Natural killer cell (primary cell): Measurements from ENCODE around the gene PRR23E. TPM values are rescaled to one million over a fixed set of nuclear protein-coding genes. Genes with fewer than 3 reads are reported as not detected.

Experiments used
- ATAC-seq, 3 donors: fragments of 150-1000 bp in 2 of 3; fragments of 200-7000 bp in 1 of 3; cut with Tn5 transposase; 1 replicate in 1 of 3; 2 replicates in 2 of 3; pipeline ENCODE4 v1.10.0; 2021; ENCODE audit warnings: mild to moderate bottlenecking in 2 of 3, moderate library complexity in 2 of 3
- DNase-seq, 2 donors: peaks; one replicate each; pipeline versions ENCODE4 v3.0.0 to v3.0.0-alpha.2; 2013 to 2021; ENCODE audit warnings: mixed read lengths in 1 of 2
- H3K27ac ChIP-seq: one replicate; pipeline ENCODE4 v1.5.1; 2013; ENCODE audit warnings: mild to moderate bottlenecking, low read length
- H3K27me3 ChIP-seq: one replicate; pipeline ENCODE4 v1.6.1; 2013; ENCODE audit warnings: low read length; ENCODE audit not compliant: control insufficient read depth, insufficient read depth
- H3K36me3 ChIP-seq: one replicate; pipeline ENCODE4 v1.6.1; 2013; ENCODE audit warnings: low read length; ENCODE audit not compliant: control insufficient read depth, insufficient read depth
- H3K4me1 ChIP-seq: one replicate; pipeline ENCODE4 v1.6.1; 2013; ENCODE audit warnings: low read length; ENCODE audit not compliant: control insufficient read depth, insufficient read depth
- H3K4me3 ChIP-seq: one replicate; pipeline ENCODE4 v1.5.1; 2013; ENCODE audit warnings: low read length
- H3K9me3 ChIP-seq: one replicate; pipeline ENCODE4 v1.6.1; 2013; ENCODE audit warnings: low read length; ENCODE audit not compliant: control insufficient read depth, insufficient read depth
- H3K27ac Mint-ChIP-seq, 2 donors: one replicate each; pipeline ENCODE4 v1.8.0; 2022; ENCODE audit warnings: mild to moderate bottlenecking in 2 of 2, mixed read lengths in 2 of 2, moderate library complexity in 1 of 2
- H3K27me3 Mint-ChIP-seq, 2 donors: one replicate each; pipeline ENCODE4 v1.8.0; 2022; ENCODE audit warnings: low read depth in 2 of 2, mixed read lengths in 2 of 2
- H3K36me3 Mint-ChIP-seq: one replicate; pipeline ENCODE4 v1.8.0; 2022; ENCODE audit warnings: mixed read lengths
- H3K4me1 Mint-ChIP-seq, 2 donors: one replicate each; pipeline ENCODE4 v1.8.0; 2022; ENCODE audit warnings: mixed read lengths in 2 of 2
- H3K4me3 Mint-ChIP-seq: one replicate; pipeline ENCODE4 v1.8.0; 2022; ENCODE audit warnings: mild to moderate bottlenecking, moderate library complexity, mixed read lengths
- H3K9me3 Mint-ChIP-seq, 2 donors: one replicate each; pipeline ENCODE4 v1.8.0; 2022; ENCODE audit warnings: mixed read lengths in 2 of 2
- WGBS: methylation state at CpG from one replicate; pipeline ENCODE4 v1.1.7; 2013; ENCODE audit warnings: missing lambda C conversion rate; ENCODE audit not compliant: insufficient coverage; 5-methylcytosine and 5-hydroxymethylcytosine counted together
- intact Hi-C: fragments of 100-400 bp; cut with micrococcal nuclease; formaldehyde crosslinking; loops from one replicate; pipeline ENCODE4 v1.14.2; 2022
- total RNA-seq, 4 donors: library from RNA; stranded (reverse); fragments of 120-200 nt in 1 of 4; gene quantifications; one replicate each; pipeline versions ENCODE4 v1.2.3 to v1.2.4, GENCODE V29; 2013 to 2022
- TF ChIP-seq, protein P1 (sequence below): fragments of 200-600 bp; IDR thresholded peaks from one replicate; pipeline ENCODE4 v1.8.0; 2022; ENCODE audit warnings: antibody characterized with exemption

PRR23E gene
- total RNA-seq, 3 donors from 2014 or later (not counting 1 experiment from before 2014, with no cell fraction given) = not detected

DNA sequence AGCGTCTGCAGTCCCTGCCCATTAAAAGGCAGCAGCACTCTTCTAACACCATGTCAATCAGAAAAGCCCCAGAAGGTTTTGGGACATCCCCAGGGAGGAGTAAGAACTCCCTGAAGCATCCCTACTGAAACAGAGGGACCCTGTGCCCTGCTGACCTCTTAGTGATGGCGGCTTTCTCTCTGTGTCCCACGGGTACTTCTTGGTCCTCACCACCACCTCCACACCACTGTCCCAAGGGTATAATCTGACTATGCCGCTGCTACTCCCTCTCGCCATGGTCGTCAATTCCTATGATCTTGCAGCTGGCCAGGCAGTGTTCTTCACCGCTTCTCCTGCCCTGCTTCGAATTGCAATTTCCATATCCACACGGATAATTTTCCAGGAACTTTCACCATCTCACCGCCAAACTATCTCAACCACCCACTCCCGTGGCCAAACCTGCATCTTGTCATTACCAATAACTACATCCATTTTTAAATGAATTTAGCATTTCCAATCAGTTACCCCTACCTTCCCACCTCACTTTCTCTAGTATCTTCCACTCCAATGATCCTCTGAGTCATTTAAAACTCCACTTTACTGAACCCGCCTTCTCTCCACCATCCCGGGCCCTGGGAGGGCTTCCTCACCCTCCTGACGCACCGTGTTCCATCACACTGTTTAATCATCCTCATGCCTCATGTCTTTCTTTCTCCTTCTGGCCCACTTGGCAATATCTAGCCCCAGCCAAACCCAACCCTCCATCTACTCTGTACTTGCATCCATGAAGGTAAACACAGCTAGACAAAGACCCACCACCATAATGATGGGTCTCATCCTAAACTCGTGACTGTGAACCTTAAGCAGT lies 23.7 kb downstream of the PRR23E start:
- no peak overlapping the region for H3K27ac ChIP-seq
- no peaks in the 10 kb centered on the region for H3K36me3 ChIP-seq
- no peaks in the 10 kb centered on the region for H3K9me3 Mint-ChIP-seq
- peaks cover 5 to 15% of the 10 kb centered on the region in 2 donors for H3K27me3 Mint-ChIP-seq
- no peak for DNase-seq
- H3K27me3 ChIP-seq = no peaks in the 10 kb centered on the region
- no peaks in the 10 kb centered on the region for H3K9me3 ChIP-seq
- no peak overlapping the region for H3K27ac Mint-ChIP-seq
- intact Hi-C loops = no loop called here
- no peaks in the 10 kb centered on the region for H3K4me1 ChIP-seq
- H3K4me1 Mint-ChIP-seq = no peaks in the 10 kb centered on the region
- TF ChIP-seq, protein P1, sequence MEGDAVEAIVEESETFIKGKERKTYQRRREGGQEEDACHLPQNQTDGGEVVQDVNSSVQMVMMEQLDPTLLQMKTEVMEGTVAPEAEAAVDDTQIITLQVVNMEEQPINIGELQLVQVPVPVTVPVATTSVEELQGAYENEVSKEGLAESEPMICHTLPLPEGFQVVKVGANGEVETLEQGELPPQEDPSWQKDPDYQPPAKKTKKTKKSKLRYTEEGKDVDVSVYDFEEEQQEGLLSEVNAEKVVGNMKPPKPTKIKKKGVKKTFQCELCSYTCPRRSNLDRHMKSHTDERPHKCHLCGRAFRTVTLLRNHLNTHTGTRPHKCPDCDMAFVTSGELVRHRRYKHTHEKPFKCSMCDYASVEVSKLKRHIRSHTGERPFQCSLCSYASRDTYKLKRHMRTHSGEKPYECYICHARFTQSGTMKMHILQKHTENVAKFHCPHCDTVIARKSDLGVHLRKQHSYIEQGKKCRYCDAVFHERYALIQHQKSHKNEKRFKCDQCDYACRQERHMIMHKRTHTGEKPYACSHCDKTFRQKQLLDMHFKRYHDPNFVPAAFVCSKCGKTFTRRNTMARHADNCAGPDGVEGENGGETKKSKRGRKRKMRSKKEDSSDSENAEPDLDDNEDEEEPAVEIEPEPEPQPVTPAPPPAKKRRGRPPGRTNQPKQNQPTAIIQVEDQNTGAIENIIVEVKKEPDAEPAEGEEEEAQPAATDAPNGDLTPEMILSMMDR = no peak
- H3K36me3 Mint-ChIP-seq = no peaks in the 10 kb centered on the region
- no peak for ATAC-seq
- no peak overlapping the region for H3K4me3 Mint-ChIP-seq
- WGBS = 75% methylated on average over 16 of the region's 16 CpGs
- no peak overlapping the region for H3K4me3 ChIP-seq

DNA sequence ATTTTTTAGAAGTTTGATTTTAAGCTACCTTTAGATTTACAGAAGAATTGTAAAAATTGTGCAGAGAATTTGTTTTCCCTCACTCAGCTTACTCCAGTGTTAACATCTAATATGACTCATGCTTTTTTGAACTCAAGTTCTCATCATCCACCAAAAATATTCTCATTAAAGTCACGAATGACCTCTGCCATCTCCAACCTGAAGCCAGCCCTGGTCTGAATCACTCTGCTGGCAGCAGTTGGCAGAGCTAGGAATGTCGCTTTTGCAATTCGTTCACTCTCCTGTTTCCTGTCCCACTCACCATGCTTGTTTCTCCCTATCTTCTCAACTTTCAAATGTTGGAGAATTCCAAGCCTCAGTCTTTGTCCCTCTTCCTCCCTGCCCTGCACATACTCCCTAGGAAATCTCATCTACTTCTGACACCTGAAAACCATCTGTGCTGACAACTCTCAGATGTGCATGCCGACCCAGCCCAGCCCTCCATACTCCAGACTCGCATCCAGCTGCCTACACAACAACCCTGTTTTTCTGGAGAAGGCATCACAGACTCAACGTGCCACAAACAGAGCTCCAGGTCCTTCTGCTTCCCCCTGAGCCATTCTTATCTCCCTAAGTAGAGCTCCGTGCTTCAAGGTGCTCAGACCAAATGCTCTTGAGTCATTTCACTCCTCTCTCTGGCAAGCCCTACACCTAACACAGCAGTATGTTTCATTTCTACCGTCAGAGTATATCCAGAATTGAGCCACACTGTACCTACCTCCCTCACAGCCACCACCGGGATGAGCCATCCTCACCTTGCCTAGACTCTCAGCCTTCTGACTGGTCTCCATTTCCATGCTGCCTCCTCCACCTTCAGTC lies 24.9 kb downstream of the PRR23E start:
- TF ChIP-seq, protein P1 = no peak
- Mint-ChIP-seq H3K4me1 (no peaks in the 10 kb centered on the region), H3K36me3 (no peaks in the 10 kb centered on the region), H3K27ac (no peak overlapping the region), H3K27me3 (peaks cover 5 to 13% of the 10 kb centered on the region in 2 donors), H3K9me3 (no peaks in the 10 kb centered on the region), H3K4me3 (no peak overlapping the region)
- Histone ChIP-seq H3K9me3 (no peaks in the 10 kb centered on the region), H3K36me3 (no peaks in the 10 kb centered on the region), H3K27ac (no peak overlapping the region), H3K4me1 (no peaks in the 10 kb centered on the region), H3K4me3 (no peak overlapping the region), H3K27me3 (no peaks in the 10 kb centered on the region)
- DNase-seq = no peak
- intact Hi-C loops = no loop called here
- WGBS = 68% methylated on average over 9 of the region's 9 CpGs
- ATAC-seq = no peak

DNA sequence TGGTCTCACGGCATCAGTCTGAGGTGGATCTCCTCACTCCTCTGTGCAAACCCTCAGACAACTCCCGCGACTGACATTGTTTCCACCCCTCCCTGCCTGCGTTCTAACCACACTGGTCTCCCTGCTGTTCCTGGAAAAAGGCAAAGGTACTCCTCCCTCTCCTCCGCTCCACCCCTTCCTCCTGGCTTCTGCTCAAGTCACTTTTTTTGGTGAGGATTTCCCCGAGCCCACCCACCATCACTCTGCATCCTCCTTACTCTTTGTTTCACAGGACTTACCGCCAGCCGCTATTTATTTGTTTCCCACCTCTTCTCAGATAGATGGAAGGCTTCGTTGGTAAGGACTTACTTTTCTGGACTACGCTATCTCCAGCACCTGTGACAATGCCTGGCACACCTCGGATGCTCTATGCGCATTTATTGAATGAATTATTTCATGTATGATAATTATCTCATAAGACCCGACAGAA lies 25.6 kb downstream of the PRR23E start:
- DNase-seq = no peak

More for the DNA sequence above, 25.6 kb downstream of the PRR23E start:
- H3K36me3 Mint-ChIP-seq = no peaks in the 10 kb centered on the region
- Histone ChIP-seq H3K4me3 (no peak overlapping the region), H3K27ac (no peak overlapping the region), H3K4me1 (no peaks in the 10 kb centered on the region), H3K9me3 (no peaks in the 10 kb centered on the region), H3K27me3 (no peaks in the 10 kb centered on the region), H3K36me3 (no peaks in the 10 kb centered on the region)
- H3K4me3 Mint-ChIP-seq = no peak overlapping the region
- 69% methylated on average over 11 of the region's 13 CpGs for WGBS
- H3K4me1 Mint-ChIP-seq = no peaks in the 10 kb centered on the region
- no peak for ATAC-seq
- intact Hi-C loops = no loop called here
- H3K9me3 Mint-ChIP-seq = no peaks in the 10 kb centered on the region
- no peak overlapping the region for H3K27ac Mint-ChIP-seq
- peaks cover 5 to 11% of the 10 kb centered on the region in 2 donors for H3K27me3 Mint-ChIP-seq
- TF ChIP-seq, protein P1 = no peak
